Mesendoderm (in vitro differentiated cells): Measurements from ENCODE around the gene AFAP1L2.

ENCODE experiments used
- DNase-seq: peaks from one replicate; pipeline ENCODE4 v3.0.0; 2013
- H2AK5ac ChIP-seq: 2 replicates; pipeline ENCODE4 v1.6.1; 2013; ENCODE audit warnings: low read length, inconsistent platforms
- H2BK120ac ChIP-seq: 2 replicates; pipeline ENCODE4 v1.6.1; 2013; ENCODE audit warnings: low read depth, mild to moderate bottlenecking, low read length, moderate library complexity, mixed read lengths
- H2BK15ac ChIP-seq: replicated peaks from 2 replicates; pipeline ENCODE4 v1.6.1; 2013; ENCODE audit warnings: low read depth, mild to moderate bottlenecking, moderate library complexity
- H2BK5ac ChIP-seq: 2 replicates; pipeline ENCODE4 v1.6.1; 2013; ENCODE audit warnings: low read length, inconsistent platforms
- H3K18ac ChIP-seq: 2 replicates; pipeline ENCODE4 v1.6.1; 2013; ENCODE audit warnings: mild to moderate bottlenecking, low read length, mixed read lengths
- H3K23ac ChIP-seq: one replicate; pipeline ENCODE4 v1.6.1; 2013; ENCODE audit warnings: low read length
- H3K27ac ChIP-seq: 2 replicates; pipeline ENCODE4 v1.5.1; 2013; ENCODE audit warnings: low read depth, mild to moderate bottlenecking, inconsistent platforms, low read length, moderate library complexity
- H3K27me3 ChIP-seq: 2 replicates; pipeline ENCODE4 v1.6.1; 2013; ENCODE audit warnings: low read length, control low read depth, mild to moderate bottlenecking, inconsistent platforms; ENCODE audit not compliant: insufficient read depth, poor library complexity
- H3K36me3 ChIP-seq: 2 replicates; pipeline ENCODE4 v1.6.1; 2013; ENCODE audit warnings: low read length, inconsistent platforms; ENCODE audit not compliant: control insufficient read depth, insufficient read depth
- H3K4ac ChIP-seq: one replicate; pipeline ENCODE4 v1.6.1; 2013; ENCODE audit warnings: low read depth, mild to moderate bottlenecking, low read length, moderate library complexity
- H3K4me1 ChIP-seq: 2 replicates; pipeline ENCODE4 v1.6.1; 2013; ENCODE audit warnings: low read depth, low read length, inconsistent platforms; ENCODE audit not compliant: control insufficient read depth
- H3K4me2 ChIP-seq: 2 replicates; pipeline ENCODE4 v1.6.1; 2013; ENCODE audit warnings: low read length
- H3K4me3 ChIP-seq: 2 replicates; pipeline ENCODE4 v1.5.1; 2013; ENCODE audit warnings: mild to moderate bottlenecking, low read length
- H3K56ac ChIP-seq: one replicate; pipeline ENCODE4 v1.6.1; 2013; ENCODE audit warnings: low read length
- H3K79me1 ChIP-seq: 2 replicates; pipeline ENCODE4 v1.6.1; 2013; ENCODE audit warnings: low read length, inconsistent platforms
- H3K79me2 ChIP-seq: 2 replicates; pipeline ENCODE4 v1.6.1; 2013; ENCODE audit warnings: mild to moderate bottlenecking, low read length; ENCODE audit not compliant: control insufficient read depth, insufficient read depth
- H3K9ac ChIP-seq: 2 replicates; pipeline ENCODE4 v1.6.1; 2013; ENCODE audit warnings: low read length, inconsistent platforms
- H4K5ac ChIP-seq: one replicate; pipeline ENCODE4 v1.6.1; 2013; ENCODE audit warnings: low read length
- H4K8ac ChIP-seq: one replicate; pipeline ENCODE4 v1.6.1; 2013; ENCODE audit warnings: low read depth, mild to moderate bottlenecking, control low read depth, low read length, moderate library complexity
- WGBS: extraction: QIAGEN DNeasy Blood & Tissue Kit; methylation state at CpG from one replicate; pipeline ENCODE4 v1.1.7; 2013; ENCODE audit warnings: low lambda C conversion rate, missing lambda C conversion rate; ENCODE audit not compliant: insufficient coverage; ENCODE audit errors: extremely low coverage; 5-methylcytosine and 5-hydroxymethylcytosine counted together

Gene AFAP1L2

DNA sequence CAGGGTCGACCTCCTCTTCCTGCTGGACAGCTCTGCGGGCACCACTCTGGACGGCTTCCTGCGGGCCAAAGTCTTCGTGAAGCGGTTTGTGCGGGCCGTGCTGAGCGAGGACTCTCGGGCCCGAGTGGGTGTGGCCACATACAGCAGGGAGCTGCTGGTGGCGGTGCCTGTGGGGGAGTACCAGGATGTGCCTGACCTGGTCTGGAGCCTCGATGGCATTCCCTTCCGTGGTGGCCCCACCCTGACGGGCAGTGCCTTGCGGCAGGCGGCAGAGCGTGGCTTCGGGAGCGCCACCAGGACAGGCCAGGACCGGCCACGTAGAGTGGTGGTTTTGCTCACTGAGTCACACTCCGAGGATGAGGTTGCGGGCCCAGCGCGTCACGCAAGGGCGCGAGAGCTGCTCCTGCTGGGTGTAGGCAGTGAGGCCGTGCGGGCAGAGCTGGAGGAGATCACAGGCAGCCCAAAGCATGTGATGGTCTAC lies 118.3 kb downstream of the AFAP1L2 start:
- no peak overlapping the region for H3K9ac ChIP-seq
- DNase-seq = no peak
- no peak overlapping the region for H3K4ac ChIP-seq
- no peak overlapping the region for H3K18ac ChIP-seq
- H3K4me3 ChIP-seq = no peak overlapping the region
- H4K5ac ChIP-seq = no peak overlapping the region
- no peak overlapping the region for H3K56ac ChIP-seq
- no peaks in the 10 kb centered on the region for H3K36me3 ChIP-seq
- no peak overlapping the region for H2BK5ac ChIP-seq
- no peak overlapping the region for H3K27ac ChIP-seq
- H2AK5ac ChIP-seq = no peak overlapping the region
- H3K4me2 ChIP-seq = no peak overlapping the region
- WGBS = no CpG with 5 or more reads among the region's 31 CpGs
- H3K79me2 ChIP-seq = no peaks in the 10 kb centered on the region
- H2BK15ac ChIP-seq = no peak overlapping the region
- H3K27me3 ChIP-seq = no peaks in the 10 kb centered on the region
- H3K79me1 ChIP-seq = no peaks in the 10 kb centered on the region
- H4K8ac ChIP-seq = no peak overlapping the region
- H2BK120ac ChIP-seq = no peak overlapping the region
- no peaks in the 10 kb centered on the region for H3K4me1 ChIP-seq
- no peak overlapping the region for H3K23ac ChIP-seq

DNA sequence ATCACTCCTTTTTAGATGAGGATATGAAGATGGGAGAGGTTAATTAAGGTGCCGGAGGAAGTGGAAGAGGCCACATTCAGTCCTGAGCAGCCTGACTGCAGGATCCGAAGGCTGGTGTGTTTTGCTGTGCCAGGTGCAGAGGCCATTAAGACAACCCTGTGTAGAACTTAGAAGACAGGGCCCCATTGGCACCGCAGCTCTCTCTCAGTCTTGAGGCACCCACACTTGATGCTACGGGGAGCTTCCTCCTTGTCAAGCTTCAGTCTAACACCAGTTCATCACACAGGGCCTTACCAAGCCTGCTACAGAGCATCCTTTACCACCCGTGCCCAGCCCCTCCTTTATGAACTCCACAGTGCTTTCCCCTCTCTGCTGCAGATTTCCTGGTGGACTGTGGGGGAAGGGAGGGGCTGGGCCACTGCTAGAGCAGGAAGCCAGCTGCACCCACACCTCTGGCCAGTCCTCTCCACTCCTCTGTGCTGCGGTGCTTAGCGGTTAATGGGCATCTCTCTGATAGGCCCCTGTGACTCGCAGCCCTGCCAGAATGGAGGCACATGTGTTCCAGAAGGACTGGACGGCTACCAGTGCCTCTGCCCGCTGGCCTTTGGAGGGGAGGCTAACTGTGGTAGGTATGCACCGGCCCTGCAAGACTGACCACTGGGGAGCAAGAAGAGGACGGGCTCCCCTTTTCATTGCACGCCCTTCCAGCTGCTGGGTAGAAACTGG lies 119.8 kb downstream of the AFAP1L2 start:
- Histone ChIP-seq H3K9ac (no peak overlapping the region), H2BK5ac (no peak overlapping the region), H3K23ac (no peak overlapping the region), H3K27ac (no peak overlapping the region), H4K5ac (no peak overlapping the region), H3K4me3 (no peak overlapping the region), H3K79me1 (no peaks in the 10 kb centered on the region), H3K79me2 (no peaks in the 10 kb centered on the region), H3K36me3 (no peaks in the 10 kb centered on the region), H2BK15ac (no peak overlapping the region), H3K4me2 (no peak overlapping the region), H2AK5ac (no peak overlapping the region), H2BK120ac (no peak overlapping the region), H3K4me1 (no peaks in the 10 kb centered on the region), H4K8ac (no peak overlapping the region), H3K27me3 (no peaks in the 10 kb centered on the region), H3K4ac (no peak overlapping the region), H3K56ac (no peak overlapping the region), H3K18ac (no peak overlapping the region)
- no CpG with 5 or more reads among the region's 13 CpGs for WGBS
- no peak for DNase-seq

DNA sequence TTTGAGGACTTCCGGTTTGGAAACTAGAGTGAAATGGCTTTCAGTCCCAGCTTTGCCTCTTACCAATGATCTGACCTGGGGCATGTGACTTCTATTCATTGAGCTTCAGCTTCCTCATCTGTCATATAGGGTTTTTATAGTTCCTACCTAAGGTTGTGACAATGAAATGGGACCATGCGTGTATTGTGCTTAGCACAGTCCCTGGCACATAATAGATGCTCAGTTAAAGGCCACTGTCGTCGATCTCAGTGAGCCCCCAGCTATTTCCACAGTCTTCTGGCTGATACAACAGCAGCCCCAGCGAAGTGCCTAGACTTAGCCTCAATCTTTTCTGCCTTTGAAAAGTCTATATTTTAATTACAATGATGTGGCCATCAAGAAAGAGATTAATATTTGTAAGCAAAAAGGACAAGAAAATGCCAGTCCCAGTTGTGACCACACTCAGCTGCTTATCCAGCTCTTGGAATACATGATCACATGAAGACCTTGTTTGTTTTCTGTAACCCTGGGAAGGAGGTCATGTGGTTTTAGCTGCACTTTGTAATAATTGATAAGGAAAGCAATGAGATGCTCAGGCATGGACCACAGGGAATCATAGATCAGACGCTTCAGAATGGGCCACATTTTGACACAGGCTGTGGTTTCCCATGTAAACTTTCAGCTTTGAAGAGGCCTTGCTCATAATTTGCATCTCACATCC lies 120.6 kb downstream of the AFAP1L2 start:
- no CpG with 5 or more reads among the region's 6 CpGs for WGBS
- H3K36me3 ChIP-seq = no peaks in the 10 kb centered on the region
- H3K79me1 ChIP-seq = no peaks in the 10 kb centered on the region
- H3K27ac ChIP-seq = no peak overlapping the region
- no peak overlapping the region for H3K56ac ChIP-seq
- no peaks in the 10 kb centered on the region for H3K27me3 ChIP-seq
- H3K79me2 ChIP-seq = no peaks in the 10 kb centered on the region
- no peak overlapping the region for H4K8ac ChIP-seq
- no peaks in the 10 kb centered on the region for H3K4me1 ChIP-seq
- no peak overlapping the region for H4K5ac ChIP-seq
- H2BK5ac ChIP-seq = no peak overlapping the region
- no peak overlapping the region for H2AK5ac ChIP-seq
- no peak overlapping the region for H2BK15ac ChIP-seq
- no peak for DNase-seq
- H3K4me2 ChIP-seq = no peak overlapping the region
- H3K18ac ChIP-seq = no peak overlapping the region
- no peak overlapping the region for H3K4me3 ChIP-seq
- no peak overlapping the region for H2BK120ac ChIP-seq
- no peak overlapping the region for H3K4ac ChIP-seq
- H3K23ac ChIP-seq = no peak overlapping the region
- H3K9ac ChIP-seq = no peak overlapping the region

DNA sequence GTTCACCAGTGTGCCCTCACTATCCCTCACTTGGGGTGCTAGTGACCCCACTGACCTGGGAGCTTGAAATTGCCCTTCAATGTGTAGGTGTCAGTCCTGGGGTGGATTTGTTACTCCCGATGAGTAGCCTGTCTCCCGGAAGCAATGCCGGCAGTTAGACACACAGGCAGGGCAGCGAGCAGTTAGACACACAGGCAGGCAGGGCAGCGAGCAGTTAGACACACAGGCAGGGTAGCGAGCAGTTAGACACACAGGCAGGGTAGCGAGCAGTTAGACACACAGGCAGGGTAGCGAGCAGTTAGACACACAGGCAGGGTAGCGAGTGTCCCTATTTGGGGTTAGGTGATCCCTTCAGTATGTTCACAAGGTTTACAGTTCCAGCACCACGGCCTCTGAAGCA lies 121.2 kb downstream of the AFAP1L2 start:
- no peak overlapping the region for H3K18ac ChIP-seq
- WGBS = no CpG with 5 or more reads among the region's 10 CpGs
- H2BK5ac ChIP-seq = no peak overlapping the region
- no peak overlapping the region for H4K5ac ChIP-seq
- H3K79me2 ChIP-seq = no peaks in the 10 kb centered on the region
- H3K4me3 ChIP-seq = no peak overlapping the region
- no peaks in the 10 kb centered on the region for H3K4me1 ChIP-seq
- no peak overlapping the region for H3K4ac ChIP-seq
- H2BK15ac ChIP-seq = no peak overlapping the region
- no peaks in the 10 kb centered on the region for H3K79me1 ChIP-seq
- no peak overlapping the region for H2BK120ac ChIP-seq
- H3K36me3 ChIP-seq = no peaks in the 10 kb centered on the region
- no peak overlapping the region for H2AK5ac ChIP-seq
- H3K4me2 ChIP-seq = no peak overlapping the region
- H3K23ac ChIP-seq = no peak overlapping the region
- no peak overlapping the region for H3K9ac ChIP-seq
- H4K8ac ChIP-seq = no peak overlapping the region
- no peak overlapping the region for H3K56ac ChIP-seq
- no peaks in the 10 kb centered on the region for H3K27me3 ChIP-seq
- no peak overlapping the region for H3K27ac ChIP-seq
- no peak for DNase-seq

DNA sequence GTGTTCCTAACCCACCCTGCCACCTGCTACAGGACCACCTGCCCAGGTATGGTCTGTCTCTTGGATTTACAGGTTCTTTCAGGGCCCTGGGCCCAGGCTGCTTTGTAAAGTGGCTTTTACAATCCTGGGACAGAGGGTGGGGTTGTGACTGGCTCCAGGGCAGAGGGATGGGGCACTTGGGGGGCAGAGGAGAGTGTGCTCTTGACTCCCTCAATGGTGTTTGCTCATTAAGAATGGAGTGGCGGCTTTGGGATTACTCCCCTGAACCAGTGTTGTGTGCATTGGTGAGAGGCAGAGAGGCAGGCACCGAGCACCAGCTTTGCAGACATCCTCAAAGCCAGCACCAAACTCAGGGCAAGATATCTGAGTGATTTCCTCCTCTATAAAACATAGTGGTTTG lies 121.8 kb downstream of the AFAP1L2 start:
- Histone ChIP-seq H3K56ac (no peak overlapping the region), H3K4ac (no peak overlapping the region), H2BK5ac (no peak overlapping the region), H2BK15ac (no peak overlapping the region), H3K18ac (no peak overlapping the region), H3K27ac (no peak overlapping the region), H4K8ac (no peak overlapping the region), H2AK5ac (no peak overlapping the region), H3K36me3 (no peaks in the 10 kb centered on the region), H3K4me2 (no peak overlapping the region), H3K9ac (no peak overlapping the region), H3K23ac (no peak overlapping the region), H3K27me3 (no peaks in the 10 kb centered on the region), H3K4me1 (no peaks in the 10 kb centered on the region), H4K5ac (no peak overlapping the region), H3K79me2 (no peaks in the 10 kb centered on the region), H3K79me1 (no peaks in the 10 kb centered on the region), H2BK120ac (no peak overlapping the region), H3K4me3 (no peak overlapping the region)
- DNase-seq = no peak
- no CpG with 5 or more reads among the region's 2 CpGs for WGBS
